Measurements from ENCODE around the gene WWOX.

- TF ChIP-seq YY1 (IDR thresholded peaks at IDR 0.05; ENCODE audit: insufficient read depth, insufficient read length): no peak
- TF ChIP-seq ZNF274 (IDR thresholded peaks at IDR 0.05; ENCODE audit: low read depth, low read length): no peak
- no peak for TF ChIP-seq SUZ12 (IDR thresholded peaks at IDR 0.05; ENCODE audit: extremely low read depth, insufficient read depth, insufficient read length)
Measured at GRCh38 chr16:78805556-78805955, 706.1 kb downstream of the WWOX start.

Data from NT2/D1 (cell line).